Retinal pigment epithelial cell (primary cell): ENCODE measurements around the gene ACSF3.

Experiments used
- DNase-seq: peaks from one replicate; pipeline ENCODE4 v3.0.0-alpha.2; 2010; ENCODE audit warnings: low read depth
- H3K4me3 ChIP-seq: 2 replicates; pipeline ENCODE4 v1.5.1; 2011; ENCODE audit warnings: mild to moderate bottlenecking, low read length, control low read depth, moderate library complexity
- TF ChIP-seq, protein P1 (sequence below): conservative IDR thresholded peaks from 2 replicates; pipeline ENCODE4 v1.5.1; 2011; ENCODE audit warnings: low read depth, low read length, control low read depth, inconsistent platforms

ACSF3 gene

DNA sequence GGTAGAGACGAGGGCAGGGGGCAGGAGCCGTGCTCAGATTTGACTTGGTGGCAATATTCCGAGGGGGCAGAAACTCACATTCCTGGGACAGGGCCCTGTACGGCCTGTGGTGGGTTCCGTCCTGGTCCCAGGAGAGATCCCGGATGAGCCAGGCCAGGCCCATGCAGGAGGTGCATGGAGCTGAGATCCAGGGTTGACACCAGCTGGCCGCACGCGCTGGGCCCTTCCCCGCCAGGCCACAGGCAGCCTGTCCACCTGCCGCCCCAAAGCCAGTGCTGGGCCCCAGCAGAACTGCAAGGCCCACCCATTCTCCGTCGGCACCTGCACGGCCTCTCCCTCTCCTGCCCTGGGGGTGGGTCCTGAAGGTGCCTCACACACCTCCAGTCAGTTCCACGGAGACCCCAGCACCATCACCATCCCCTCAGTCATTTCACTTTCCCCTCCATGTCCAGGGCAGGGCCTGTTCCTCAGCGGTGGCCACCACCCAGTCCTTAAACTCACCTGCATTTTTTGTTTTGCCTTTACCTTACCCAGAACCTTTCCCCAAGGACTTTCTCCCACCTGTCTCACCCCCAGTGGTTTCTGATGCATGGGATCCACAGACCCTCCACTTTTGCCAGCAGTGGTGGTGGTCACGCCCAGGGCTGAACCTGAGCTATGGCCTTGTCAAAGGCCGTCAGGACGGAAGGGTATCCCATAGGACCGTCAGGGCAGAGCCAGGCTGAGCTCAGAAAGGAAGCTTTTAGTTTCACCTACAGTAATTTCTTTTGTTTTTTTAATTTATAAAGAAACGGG, 52.8 kb downstream of the ACSF3 start:
- no peak for DNase-seq
- H3K4me3 ChIP-seq, result no peak overlapping the region
- TF ChIP-seq, protein P1, sequence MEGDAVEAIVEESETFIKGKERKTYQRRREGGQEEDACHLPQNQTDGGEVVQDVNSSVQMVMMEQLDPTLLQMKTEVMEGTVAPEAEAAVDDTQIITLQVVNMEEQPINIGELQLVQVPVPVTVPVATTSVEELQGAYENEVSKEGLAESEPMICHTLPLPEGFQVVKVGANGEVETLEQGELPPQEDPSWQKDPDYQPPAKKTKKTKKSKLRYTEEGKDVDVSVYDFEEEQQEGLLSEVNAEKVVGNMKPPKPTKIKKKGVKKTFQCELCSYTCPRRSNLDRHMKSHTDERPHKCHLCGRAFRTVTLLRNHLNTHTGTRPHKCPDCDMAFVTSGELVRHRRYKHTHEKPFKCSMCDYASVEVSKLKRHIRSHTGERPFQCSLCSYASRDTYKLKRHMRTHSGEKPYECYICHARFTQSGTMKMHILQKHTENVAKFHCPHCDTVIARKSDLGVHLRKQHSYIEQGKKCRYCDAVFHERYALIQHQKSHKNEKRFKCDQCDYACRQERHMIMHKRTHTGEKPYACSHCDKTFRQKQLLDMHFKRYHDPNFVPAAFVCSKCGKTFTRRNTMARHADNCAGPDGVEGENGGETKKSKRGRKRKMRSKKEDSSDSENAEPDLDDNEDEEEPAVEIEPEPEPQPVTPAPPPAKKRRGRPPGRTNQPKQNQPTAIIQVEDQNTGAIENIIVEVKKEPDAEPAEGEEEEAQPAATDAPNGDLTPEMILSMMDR, result no peak

DNA sequence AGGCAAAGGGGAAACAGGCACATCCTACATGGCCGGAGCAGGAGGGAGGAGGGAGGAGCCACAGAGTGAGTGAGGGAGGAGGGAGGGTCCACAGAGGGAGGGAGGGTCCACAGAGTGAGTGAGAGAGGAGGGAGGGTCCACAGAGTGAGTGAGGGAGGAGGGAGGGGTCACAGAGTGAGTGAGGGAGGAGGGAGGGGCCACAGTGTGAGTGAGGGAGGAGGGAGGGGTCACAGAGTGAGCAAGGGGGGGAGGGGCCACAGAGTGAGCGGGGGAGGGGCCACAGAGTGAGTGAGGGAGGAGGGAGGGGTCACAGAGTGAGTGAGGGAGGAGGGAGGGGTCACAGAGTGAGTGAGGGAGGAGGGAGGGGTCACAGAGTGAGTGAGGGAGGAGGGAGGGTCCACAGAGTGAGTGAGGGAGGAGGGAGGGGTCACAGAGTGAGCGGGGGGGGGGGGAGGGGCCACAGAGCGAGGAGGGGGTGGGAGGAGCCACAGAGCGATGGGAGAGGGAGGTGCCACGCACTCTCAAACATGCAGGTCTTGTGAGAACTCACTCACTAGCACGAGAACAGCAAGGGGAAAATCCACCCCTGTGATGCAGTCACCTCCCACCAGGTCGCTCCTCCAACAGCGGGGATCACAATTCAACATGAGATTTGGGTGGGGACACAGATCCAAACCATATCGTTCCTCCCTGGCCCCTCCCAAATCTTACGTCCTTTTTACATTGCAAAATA, 53.6 kb downstream of the ACSF3 start:
- no peak for DNase-seq
- TF ChIP-seq, protein P1, result no peak
- H3K4me3 ChIP-seq, result no peak overlapping the region

DNA sequence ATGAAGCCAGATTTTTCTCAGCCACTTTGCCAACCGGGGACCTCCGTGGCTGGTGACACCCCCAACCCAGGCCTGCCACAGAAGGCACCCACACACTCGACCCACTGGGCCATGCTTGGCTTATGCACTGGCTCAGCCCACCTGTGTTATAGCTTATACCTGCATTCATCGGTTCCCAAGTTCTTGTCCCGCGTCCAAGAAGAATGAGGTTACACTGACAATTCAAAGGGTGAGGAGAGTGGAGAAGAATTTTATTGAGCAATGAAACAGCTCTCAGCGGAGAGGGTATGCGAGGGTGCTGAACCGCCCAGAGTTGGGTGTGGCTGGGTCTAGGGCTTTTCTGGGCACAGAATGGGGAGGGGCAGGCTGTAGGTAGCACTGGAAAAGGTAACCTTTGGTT, 55.7 kb downstream of the ACSF3 start:
- DNase-seq, result no peak
- TF ChIP-seq, protein P1, result no peak
- H3K4me3 ChIP-seq, result no peak overlapping the region

DNA sequence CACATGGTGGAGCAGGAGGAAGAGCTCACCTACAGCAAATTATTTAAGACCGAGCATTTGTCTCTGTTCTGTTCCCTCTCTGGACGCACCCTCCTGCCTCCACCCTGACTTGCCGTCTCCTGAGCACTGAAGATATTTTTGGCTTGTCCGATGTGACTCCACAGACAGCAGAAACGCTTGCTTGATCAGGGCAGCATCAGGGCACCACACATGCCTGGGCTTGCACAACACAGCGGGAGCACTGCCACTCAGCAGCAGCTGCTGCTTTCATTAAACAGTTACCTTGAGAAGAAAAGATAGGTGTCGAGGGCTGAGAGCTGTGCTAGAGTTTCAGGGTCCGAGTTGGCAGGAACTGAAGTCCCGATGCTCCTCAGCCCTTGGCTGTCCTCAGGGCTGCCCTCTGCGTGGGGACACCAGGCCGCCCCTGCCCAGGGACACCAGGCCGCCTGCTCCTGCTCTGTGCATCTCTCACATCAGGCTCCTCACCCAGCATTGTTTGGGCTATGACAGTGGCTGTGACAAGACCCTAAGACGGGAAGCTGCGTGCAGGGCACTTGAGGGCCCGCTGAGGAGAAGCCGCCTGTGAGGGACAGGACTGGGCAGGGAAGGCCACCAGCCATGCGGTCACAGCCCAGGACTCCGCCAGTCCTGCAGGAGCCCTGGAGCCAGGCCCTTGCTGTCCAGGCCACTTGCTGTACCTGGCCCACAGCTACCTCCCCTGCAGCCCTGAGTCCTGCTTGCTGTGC, 56.6 kb downstream of the ACSF3 start:
- H3K4me3 ChIP-seq, result no peak overlapping the region
- no peak for DNase-seq
- TF ChIP-seq, protein P1, result no peak

DNA sequence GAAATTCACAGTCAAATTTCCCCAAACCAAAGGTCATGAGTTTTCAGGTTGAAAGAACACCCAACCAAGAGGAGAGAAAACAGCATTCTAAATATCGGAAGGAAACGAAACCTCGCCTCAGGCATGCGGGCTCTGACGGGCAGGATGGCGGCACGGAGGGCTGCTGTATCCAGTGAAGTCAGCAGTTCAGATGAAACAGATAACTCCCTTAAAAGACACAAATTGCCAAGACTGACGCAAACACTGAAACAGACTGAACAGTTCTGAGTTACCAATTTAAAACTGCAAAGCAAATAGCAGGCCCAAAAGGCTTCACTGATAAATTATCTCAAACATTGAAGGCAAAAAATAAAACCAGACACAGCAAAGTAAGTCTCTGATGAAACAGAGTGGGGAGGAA, 57.3 kb downstream of the ACSF3 start:
- TF ChIP-seq, protein P1, result no peak

DNA sequence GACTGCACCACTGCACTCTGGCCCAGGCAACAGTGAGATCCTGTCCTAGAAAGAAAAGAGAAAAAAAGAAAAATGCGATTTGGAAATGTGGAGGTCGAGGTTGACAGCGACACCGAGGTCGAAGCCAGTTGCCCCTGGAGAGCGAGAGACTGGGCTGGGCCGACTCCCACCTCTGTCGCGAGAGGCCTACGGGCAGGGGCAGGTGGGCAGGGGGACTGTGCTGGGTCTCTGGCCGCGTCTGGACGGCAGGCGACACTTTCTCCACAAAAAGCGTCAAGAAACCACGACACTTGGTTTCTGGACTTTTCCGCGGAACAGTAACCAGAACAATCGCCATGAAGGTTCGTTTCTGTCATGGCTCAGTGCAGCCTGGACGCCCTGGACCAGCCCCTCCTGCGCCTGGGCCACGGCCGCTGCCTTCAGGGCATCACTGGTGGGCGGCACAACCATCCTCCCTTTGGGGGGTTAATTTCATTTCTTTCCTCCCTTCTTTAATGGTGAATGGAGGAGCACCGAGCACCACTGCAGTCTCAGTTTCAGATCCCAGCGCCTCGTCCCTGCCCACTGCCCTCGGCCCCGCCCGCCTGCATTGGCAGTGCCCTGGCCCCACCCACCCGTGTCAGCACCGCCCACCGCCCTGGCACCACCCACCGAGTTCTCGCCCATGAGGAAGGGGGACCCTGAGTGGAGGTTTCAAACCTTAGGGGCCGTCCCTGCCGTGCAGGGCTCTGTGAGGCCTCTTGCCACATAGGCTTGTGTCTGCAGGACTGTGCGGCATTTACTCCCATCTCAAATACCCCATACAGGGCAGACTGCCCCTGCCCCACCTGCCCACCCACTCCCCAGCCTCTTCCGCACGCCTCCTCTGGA, 59.4 kb downstream of the ACSF3 start:
- DNase-seq, result no peak
- no peak overlapping the region for H3K4me3 ChIP-seq
- TF ChIP-seq, protein P1, result no peak

More for the DNA sequence above, 57.3 kb downstream of the ACSF3 start:
- no peak overlapping the region for H3K4me3 ChIP-seq
- DNase-seq, result no peak
